Panc1 (cell line): ENCODE measurements around the gene PLEKHG4B. TPM values are rescaled to one million over a fixed set of nuclear protein-coding genes. Genes with fewer than 3 reads are reported as not detected.

Experiments
- ATAC-seq: fragments of 200-7000 bp; cut with Tn5 transposase; 2 replicates; pipeline ENCODE4 v1.9.1; 2020; ENCODE audit warnings: mild to moderate bottlenecking, moderate library complexity
- BruUV-seq: library from RNA; stranded (reverse); fragments of 400-500 nt; replicated peaks from 2 replicates; lab custom pipeline; 2021; lab: Mats Ljungman, UMichigan
- CTCF ChIA-PET: fragments of 300-600 bp; sonication (Branson Sonifier 250); formaldehyde crosslinking; loops from one replicate; lab custom pipeline; 2022; ENCODE audit warnings: antibody characterized with exemption; lab: Charles Lee
- POLR2A ChIA-PET: fragments of 300-600 bp; sonication (Branson Sonifier 250); formaldehyde crosslinking; loops from one replicate; lab custom pipeline; 2022; ENCODE audit warnings: antibody characterized with exemption; lab: Charles Lee
- DNase-seq: peaks from one replicate; pipeline ENCODE4 v3.0.0-alpha.2; 2010; ENCODE audit warnings: low read depth, low spot score
- H3K27ac ChIP-seq: 2 replicates; pipeline ENCODE4 v1.5.1; 2011; ENCODE audit warnings: mild to moderate bottlenecking, low read length, inconsistent platforms
- H3K27me3 ChIP-seq: fragments of 200-500 bp; sonication (Bioruptor generic); 2 replicates; pipeline ENCODE4 v1.6.0; 2014; ENCODE audit warnings: low read length, inconsistent platforms; ENCODE audit not compliant: control insufficient read depth, insufficient read depth
- H3K36me3 ChIP-seq: fragments of 200-500 bp; sonication (Bioruptor generic); 2 replicates; pipeline ENCODE4 v1.5.1; 2014; ENCODE audit warnings: inconsistent platforms, mild to moderate bottlenecking, low read length, moderate library complexity; ENCODE audit not compliant: control insufficient read depth, insufficient read depth
- H3K4me1 ChIP-seq: 2 replicates; pipeline ENCODE4 v1.5.1; 2011; ENCODE audit warnings: inconsistent platforms, mild to moderate bottlenecking, low read length, moderate library complexity; ENCODE audit not compliant: control insufficient read depth, insufficient read depth
- H3K4me3 ChIP-seq, 2 experiments: 2 replicates each; pipeline ENCODE4 v1.5.1; 2011 to 2012; ENCODE audit warnings: low read depth in 2 of 2, low read length in 2 of 2, mild to moderate bottlenecking in 2 of 2, inconsistent platforms in 1 of 2, moderate library complexity in 1 of 2
- H3K9me3 ChIP-seq: fragments of 200-500 bp; sonication (Bioruptor generic); 2 replicates; pipeline ENCODE4 v1.5.1; 2014; ENCODE audit warnings: low read depth, mild to moderate bottlenecking, inconsistent platforms, low read length, moderate library complexity; ENCODE audit not compliant: control insufficient read depth, insufficient read depth
- CTCF ChIP-seq: fragments of 450-650 bp; IDR thresholded peaks from 2 replicates; pipeline ENCODE4 v1.5.1; 2017; ENCODE audit warnings: mild to moderate bottlenecking
- POLR2AphosphoS5 ChIP-seq: IDR thresholded peaks from 2 replicates; pipeline ENCODE4 v1.6.1; 2012; ENCODE audit warnings: mild to moderate bottlenecking, low read depth, low read length, moderate library complexity
- REST ChIP-seq, 2 experiments: IDR thresholded peaks; 2 replicates each; pipeline ENCODE4 v1.6.1; 2011 to 2012; ENCODE audit warnings: low read depth in 2 of 2, control low read depth in 1 of 2, low read length in 1 of 2, mild to moderate bottlenecking in 1 of 2, moderate library complexity in 1 of 2; ENCODE audit not compliant: insufficient read depth in 1 of 2
- SIN3A ChIP-seq: IDR thresholded peaks from 2 replicates; pipeline ENCODE4 v1.6.1; 2012; ENCODE audit warnings: low read depth, mild to moderate bottlenecking, low read length, moderate library complexity, borderline replicate concordance; ENCODE audit not compliant: insufficient read depth
- TCF7L2 ChIP-seq: IDR thresholded peaks from 2 replicates; pipeline ENCODE4 v1.6.1; 2011; ENCODE audit warnings: mild to moderate bottlenecking, low read depth, low read length, inconsistent platforms
- in situ Hi-C: cut with HindIII; loops from 2 replicates; pipeline ENCODE4 v1.10.0; 2016; ENCODE audit warnings: low sequenced_read_pairs, low pct_unique_long_range_greater_than_20kb
- intact Hi-C: fragments of 100-400 bp; cut with micrococcal nuclease; formaldehyde crosslinking; loops from one replicate; pipeline ENCODE4 v1.10.0; 2022; ENCODE audit not compliant: unreplicated experiment
- total RNA-seq: library from RNA; stranded (reverse); gene quantifications from one replicate; pipeline ENCODE4 v1.2.1, GENCODE V29; 2021; ENCODE audit not compliant: unreplicated experiment

Gene PLEKHG4B
- total RNA-seq, 1 experiment from 2014 or later = 8.9 TPM

- intact Hi-C loops = no loop called here
- in situ Hi-C loops = no loop called here
- no TSS peak for BruUV-seq
- TF ChIP-seq CTCF (no peak), POLR2AphosphoS5 (no peak), TCF7L2 (no peak), REST (IDR thresholded peaks at IDR 0.05; ENCODE audit: insufficient read depth in 1 of 2, low read depth in 2 of 2, low read length in 1 of 2) (no peak), SIN3A (no peak)
- DNase-seq (no peak), ATAC-seq (no peak)
- Histone ChIP-seq H3K27ac (no peak overlapping the region), H3K4me3 (no peak overlapping the region), H3K36me3 (no peaks in the 10 kb centered on the region), H3K9me3 (no peaks in the 10 kb centered on the region), H3K27me3 (no peaks in the 10 kb centered on the region), H3K4me1 (peaks cover 18% of the 10 kb centered on the region)
- POLR2A ChIA-PET = no interaction called here
- CTCF ChIA-PET = no interaction called here
Measured at GRCh38 chr5:184471-184870, 92.5 kb downstream of the PLEKHG4B start.

- BruUV-seq = no TSS peak
Measured at GRCh38 chr5:185095-186070, 93.4 kb downstream of the PLEKHG4B start.

More at GRCh38 chr5:185095-186070, 93.4 kb downstream of the PLEKHG4B start:
- TF ChIP-seq SIN3A = no peak
- no peak for TF ChIP-seq CTCF
- peaks cover 27% of the 10 kb centered on the region for H3K4me1 ChIP-seq
- H3K27me3 ChIP-seq = no peaks in the 10 kb centered on the region
- in situ Hi-C loops = no loop called here
- POLR2A ChIA-PET = no interaction called here
- H3K27ac ChIP-seq = no peak overlapping the region
- ATAC-seq = no peak
- H3K9me3 ChIP-seq = no peaks in the 10 kb centered on the region
- no peak for DNase-seq
- H3K4me3 ChIP-seq = no peak overlapping the region
- CTCF ChIA-PET = no interaction called here
- no peaks in the 10 kb centered on the region for H3K36me3 ChIP-seq
- intact Hi-C loops = no loop called here
